Activated naive CD4-positive, alpha-beta T cell treated with Interleukin-2 at 50 U/mL for 16 hours (primary cell): ENCODE measurements around the gene HS2ST1.
"Not testable (repeated sequence)": the region's sequence is repeated elsewhere in the genome, so short reads cannot be mapped to it uniquely, and the experiment has no call there.

ENCODE experiments used
- DNase-seq: peaks from one replicate; pipeline ENCODE4 v3.0.0-alpha.2; 2020

The HS2ST1 gene

DNA sequence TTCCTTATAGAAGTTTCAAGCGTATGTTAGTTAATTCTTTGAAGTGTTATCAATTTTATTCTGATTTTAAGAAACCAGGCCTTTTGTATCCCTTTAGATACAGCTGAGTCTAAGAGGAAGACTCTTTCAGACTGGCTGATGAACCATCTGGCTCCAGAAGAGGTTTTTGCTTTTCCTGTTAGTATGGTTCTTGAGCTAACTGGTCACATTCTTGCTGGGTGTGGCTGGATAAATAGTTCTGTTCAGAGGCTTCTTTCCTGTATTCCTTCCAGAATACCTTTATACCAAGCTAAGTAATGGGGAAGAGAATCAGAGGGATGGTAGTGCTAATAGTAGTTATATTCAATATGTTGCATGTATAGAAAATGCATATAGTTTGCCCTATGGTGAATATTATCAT, 12.4 kb downstream of the HS2ST1 start:
- DNase-seq: no peak

DNA sequence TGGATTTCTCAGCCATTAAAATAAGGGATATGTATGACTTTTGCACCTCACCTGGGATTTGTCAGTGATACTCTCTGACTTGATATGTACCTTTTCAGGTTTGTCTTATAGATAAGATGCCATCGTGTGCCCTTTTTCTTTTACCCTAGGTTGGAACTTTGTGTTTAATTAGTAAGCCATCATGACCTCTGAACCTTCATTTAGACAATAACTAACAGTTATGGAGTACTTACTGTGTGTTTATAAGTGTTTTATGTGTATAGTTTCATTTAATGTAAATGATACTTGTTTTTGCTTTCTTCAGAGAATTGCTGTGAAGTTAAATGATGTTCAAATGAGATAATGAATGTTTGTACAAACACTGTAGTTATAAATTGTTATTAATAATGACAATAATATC, 14.4 kb downstream of the HS2ST1 start:
- DNase-seq: no peak

DNA sequence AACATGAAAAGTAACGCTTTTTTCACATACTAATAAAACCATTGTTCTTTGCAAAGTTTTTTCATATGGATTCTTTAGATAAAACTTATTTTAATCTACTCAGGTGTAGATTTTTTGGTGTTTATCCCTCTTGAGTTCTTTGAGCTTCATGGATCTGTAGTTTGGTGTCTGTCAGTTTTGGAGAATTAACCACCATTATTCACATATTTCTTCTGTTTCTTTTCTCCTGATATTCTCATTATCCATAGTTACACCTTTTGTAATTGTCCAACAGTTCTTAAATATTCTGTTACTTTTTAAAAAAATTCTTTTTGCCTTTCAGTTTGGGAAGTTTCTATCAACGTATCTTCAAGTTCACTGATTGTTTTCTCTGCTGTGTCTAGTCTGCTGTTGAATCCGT, 18.6 kb downstream of the HS2ST1 start:
- DNase-seq: no peak

GRCh38 chr1:86933562-86934377, 19.3 kb downstream of the HS2ST1 start:
- no peak for DNase-seq

GRCh38 chr1:86938450-86938849, 24.0 kb downstream of the HS2ST1 start:
- DNase-seq: no peak

GRCh38 chr1:86938855-86939254, 24.4 kb downstream of the HS2ST1 start:
- no peak for DNase-seq

DNA sequence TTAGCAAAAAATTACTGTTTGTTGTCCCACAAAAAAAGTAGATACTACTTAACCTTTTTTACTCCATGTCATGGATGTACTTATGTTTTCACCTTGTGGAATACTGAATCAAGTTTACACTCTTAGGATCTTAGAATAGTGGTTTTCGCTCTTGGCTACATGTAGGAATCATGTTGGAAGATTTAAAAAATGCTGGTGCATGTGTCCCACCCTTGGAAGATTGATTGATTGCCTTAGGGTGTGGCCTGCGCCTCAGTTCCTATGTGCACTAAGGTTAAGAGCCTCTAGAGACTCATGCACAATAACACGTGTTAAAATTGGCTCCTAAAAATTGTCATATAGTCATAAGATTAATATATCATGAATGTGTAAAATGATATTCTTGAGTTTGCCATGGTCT, 25.0 kb downstream of the HS2ST1 start:
- no peak for DNase-seq

GRCh38 chr1:86940599-86940998, 26.2 kb downstream of the HS2ST1 start:
- DNase-seq: no peak

GRCh38 chr1:86942042-86942441, 27.6 kb downstream of the HS2ST1 start:
- DNase-seq: no peak

DNA sequence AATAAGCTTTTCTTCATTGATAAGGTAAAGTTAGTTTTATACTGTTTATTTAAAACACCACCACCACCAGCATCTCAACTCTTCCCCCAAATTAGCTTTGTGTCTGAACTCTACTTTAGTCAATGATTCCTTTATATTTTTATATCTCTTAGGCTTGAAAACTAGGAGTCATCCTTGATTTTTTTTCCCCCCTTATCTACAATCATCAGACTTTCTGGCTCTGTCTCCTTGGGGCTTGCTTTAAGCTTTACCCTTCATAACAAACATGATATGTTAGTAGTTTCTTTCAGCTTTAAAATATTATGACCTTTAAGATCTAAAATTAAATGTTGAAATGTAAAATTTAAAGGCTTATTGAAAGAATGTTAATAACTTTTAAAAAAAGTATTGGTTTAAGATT, 28.3 kb downstream of the HS2ST1 start:
- no peak for DNase-seq

GRCh38 chr1:86948212-86948611, 33.8 kb downstream of the HS2ST1 start:
- no peak for DNase-seq

DNA sequence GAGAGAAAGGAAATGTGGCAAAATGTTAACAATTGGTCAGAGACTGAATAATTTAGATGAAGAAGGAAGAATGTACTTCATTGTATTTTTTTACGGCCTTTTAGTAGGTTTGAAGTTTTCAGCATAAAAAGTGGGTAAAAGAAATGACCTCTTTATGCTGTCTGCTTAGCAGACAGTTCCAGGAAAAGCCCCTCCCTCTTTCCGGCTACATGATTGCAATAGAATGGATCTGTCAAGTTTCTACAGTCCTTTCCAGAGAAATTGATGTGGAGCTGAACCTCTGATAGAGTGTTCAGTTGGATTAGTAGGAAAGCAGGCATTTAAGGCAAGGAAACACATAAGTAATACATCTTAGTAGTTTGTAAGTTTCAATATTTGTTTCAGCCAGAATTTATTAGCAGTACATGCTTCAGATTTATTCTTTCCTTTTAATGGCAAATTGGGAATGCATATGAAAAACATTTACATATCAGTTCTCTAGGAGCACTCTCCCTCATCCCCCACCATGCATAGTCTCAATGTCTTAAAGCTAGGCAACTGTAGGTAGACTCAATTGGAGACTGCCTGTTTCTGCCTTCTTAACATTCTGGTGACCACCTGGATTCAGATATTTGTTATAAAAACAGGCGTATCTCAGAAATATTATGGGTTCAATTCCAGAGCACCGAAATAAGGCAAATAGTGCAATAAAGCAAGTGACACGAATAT, 36.4 kb downstream of the HS2ST1 start:
- no peak for DNase-seq

DNA sequence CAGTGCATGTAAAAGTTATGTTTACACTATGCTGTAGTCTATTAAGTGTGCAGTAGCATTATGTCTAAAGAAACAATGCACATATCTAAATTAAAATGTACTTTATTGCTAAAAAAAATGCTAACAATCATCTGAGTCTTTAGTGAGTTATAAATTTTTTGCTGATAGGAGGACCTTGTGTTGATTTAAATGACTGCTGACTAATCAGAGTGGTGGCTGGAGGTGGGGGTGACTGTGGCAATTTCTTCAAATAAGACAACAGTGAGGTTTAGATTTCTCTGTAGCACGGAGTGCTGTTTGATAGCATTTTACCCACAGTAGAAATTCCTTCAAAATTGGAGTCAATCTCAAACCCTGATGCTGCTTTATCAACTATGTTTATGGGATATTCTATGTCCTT, 37.0 kb downstream of the HS2ST1 start:
- DNase-seq: no peak

DNA sequence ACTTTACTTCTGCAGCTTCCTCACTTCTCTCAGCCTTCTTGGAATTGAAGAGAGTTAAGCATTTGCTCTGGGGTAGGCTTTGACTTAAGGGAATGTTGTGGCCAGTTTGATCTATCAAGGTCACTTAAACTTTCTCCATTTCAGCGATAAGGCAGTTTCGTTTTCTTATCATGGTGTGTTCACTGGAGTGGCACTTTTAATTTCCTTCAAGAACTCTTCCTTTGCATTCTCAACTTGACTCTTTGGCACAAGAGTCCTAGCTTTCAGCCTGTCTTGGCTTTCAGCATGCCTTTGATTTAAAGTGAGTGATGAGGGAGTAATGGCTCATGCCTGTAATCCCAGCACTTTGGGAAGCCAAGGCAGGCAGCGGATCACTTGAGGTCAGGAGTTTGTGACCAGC, 38.7 kb downstream of the HS2ST1 start:
- DNase-seq: no peak

GRCh38 chr1:86955678-86956077, 41.2 kb downstream of the HS2ST1 start:
- no peak for DNase-seq

GRCh38 chr1:86956221-86956620, 41.8 kb downstream of the HS2ST1 start:
- DNase-seq: no peak

- no peak for DNase-seq
Observed at GRCh38 chr1:86957221-86957620, 42.8 kb downstream of the HS2ST1 start.

DNA sequence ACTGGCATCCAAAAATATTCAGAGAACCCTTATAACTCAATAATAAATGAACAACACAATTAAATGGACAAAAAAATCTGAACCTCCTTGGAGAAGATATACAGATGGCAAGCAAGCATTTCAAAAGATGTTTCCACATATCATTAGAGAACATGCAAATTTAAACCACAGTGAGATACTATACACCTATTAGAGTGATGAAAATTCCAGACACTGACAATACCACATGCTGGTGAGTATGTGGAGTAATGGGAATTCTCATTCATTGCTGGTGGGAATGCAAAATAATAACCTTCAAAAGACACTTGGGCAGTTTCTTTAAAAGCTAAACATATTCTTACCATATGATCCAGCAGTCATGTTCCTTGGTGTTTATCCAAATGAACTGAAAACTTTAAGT, 46.1 kb downstream of the HS2ST1 start:
- DNase-seq: no peak

GRCh38 chr1:86963841-86964240, 49.4 kb downstream of the HS2ST1 start:
- DNase-seq: not testable (repeated sequence)

- no peak for DNase-seq
Observed at GRCh38 chr1:86965012-86965826, 50.8 kb downstream of the HS2ST1 start.

- DNase-seq: no peak
Observed at GRCh38 chr1:86965827-86966182, 51.4 kb downstream of the HS2ST1 start.

GRCh38 chr1:86970938-86971337, 56.5 kb downstream of the HS2ST1 start:
- DNase-seq: no peak

DNA sequence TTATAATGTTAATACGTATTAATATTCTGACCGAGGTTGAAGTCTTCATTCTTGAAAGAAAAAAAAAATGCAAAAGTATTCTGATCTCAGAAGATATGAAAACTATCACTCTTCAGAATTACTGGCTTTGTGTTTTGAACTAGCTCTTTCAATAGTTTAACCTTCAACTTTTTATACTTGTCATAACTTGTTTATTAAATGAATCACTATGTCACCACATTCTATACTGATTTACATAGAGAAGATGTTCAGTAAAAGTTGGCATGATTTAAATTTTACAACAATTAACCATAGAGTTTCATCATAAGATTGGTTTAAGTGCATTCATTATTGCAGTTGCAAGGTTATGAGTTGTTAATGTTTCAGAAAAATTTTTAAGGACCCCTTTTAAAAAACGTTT, 57.3 kb downstream of the HS2ST1 start:
- no peak for DNase-seq

DNA sequence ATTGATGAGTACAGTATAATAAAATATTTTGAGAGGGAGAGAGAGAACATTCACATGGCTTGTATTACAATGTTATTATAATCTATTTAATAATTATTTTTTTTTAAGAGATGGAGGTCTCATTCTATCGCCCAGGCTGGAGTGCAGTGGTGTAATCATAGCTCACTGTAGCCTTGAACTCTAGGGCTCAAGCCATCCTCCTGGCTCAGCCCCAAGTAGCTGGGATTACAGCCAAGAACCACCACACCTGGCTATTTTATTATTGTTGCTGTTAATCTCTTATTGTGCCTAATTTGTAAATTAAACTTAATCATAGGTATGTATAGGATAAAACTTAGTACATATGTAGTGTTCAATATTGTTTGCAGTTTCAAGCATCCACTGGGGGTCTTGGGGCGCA, 57.8 kb downstream of the HS2ST1 start:
- DNase-seq: no peak
